Neural crest cell (in vitro differentiated cells): ENCODE results near the gene TMEM51. TPM values are rescaled to one million over a fixed set of nuclear protein-coding genes. Genes with fewer than 3 reads are reported as not detected.
"Not testable (repeated sequence)": the region's sequence is repeated elsewhere in the genome, so short reads cannot be mapped to it uniquely, and the experiment has no call there.

Source experiments
- DNase-seq: peaks from one replicate; pipeline ENCODE4 v3.0.0; 2021; ENCODE audit warnings: low read depth, mixed read lengths, low spot score
- H3K27ac Mint-ChIP-seq: one replicate; pipeline ENCODE4 v1.8.0; 2021; ENCODE audit warnings: mild to moderate bottlenecking, mixed read lengths; ENCODE audit not compliant: unreplicated experiment
- H3K27me3 Mint-ChIP-seq: 2 replicates; pipeline ENCODE4 v1.8.0; 2021; ENCODE audit warnings: low read depth, mild to moderate bottlenecking, mixed read lengths
- H3K36me3 Mint-ChIP-seq: 2 replicates; pipeline ENCODE4 v1.8.0; 2021; ENCODE audit warnings: low read depth, mild to moderate bottlenecking, mixed read lengths
- H3K4me1 Mint-ChIP-seq: 2 replicates; pipeline ENCODE4 v1.8.0; 2021; ENCODE audit warnings: mixed read lengths
- H3K4me3 Mint-ChIP-seq: one replicate; pipeline ENCODE4 v1.8.0; 2021; ENCODE audit warnings: mild to moderate bottlenecking, mixed read lengths
- H3K9me3 Mint-ChIP-seq: 2 replicates; pipeline ENCODE4 v1.8.0; 2021; ENCODE audit warnings: mixed read lengths
- total RNA-seq: library from RNA; stranded (reverse); gene quantifications from 2 replicates; pipeline ENCODE4 v1.2.1, GENCODE V29; 2021
- TF ChIP-seq, protein P1 (sequence below): fragments of 200-600 bp; sonication (generic); conservative IDR thresholded peaks from 2 replicates; pipeline ENCODE4 v1.5.0; 2021; ENCODE audit warnings: antibody characterized with exemption, mild to moderate bottlenecking

The TMEM51 gene
- total RNA-seq, 1 donor from 2014 or later, result 6.7 TPM

DNA sequence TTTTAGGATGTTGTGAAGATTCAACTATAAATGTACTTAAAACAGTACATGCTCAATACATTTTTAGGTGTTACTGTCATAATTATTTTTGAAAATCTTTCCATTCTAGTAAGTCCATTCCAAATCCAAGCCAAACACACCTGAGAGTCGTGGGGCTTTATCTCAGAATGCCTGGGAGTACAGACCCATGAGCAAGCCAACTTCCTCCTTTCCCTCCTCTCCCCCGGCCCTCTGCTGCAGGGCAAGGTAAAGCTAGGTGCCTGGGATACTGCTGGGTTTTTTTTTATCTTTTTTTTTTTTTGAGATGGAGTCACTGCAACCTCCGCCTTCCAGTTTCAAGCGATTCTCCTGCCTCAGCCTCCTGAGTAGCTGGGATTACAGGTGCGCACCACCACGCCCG is 16.5 kb downstream of the TMEM51 start:
- no peaks in the 10 kb centered on the region for H3K27me3 Mint-ChIP-seq
- peaks cover 16% of the 10 kb centered on the region for H3K4me1 Mint-ChIP-seq
- H3K27ac Mint-ChIP-seq, result no peak overlapping the region
- H3K4me3 Mint-ChIP-seq, result no peak overlapping the region
- DNase-seq, result no peak
- TF ChIP-seq, protein P1, sequence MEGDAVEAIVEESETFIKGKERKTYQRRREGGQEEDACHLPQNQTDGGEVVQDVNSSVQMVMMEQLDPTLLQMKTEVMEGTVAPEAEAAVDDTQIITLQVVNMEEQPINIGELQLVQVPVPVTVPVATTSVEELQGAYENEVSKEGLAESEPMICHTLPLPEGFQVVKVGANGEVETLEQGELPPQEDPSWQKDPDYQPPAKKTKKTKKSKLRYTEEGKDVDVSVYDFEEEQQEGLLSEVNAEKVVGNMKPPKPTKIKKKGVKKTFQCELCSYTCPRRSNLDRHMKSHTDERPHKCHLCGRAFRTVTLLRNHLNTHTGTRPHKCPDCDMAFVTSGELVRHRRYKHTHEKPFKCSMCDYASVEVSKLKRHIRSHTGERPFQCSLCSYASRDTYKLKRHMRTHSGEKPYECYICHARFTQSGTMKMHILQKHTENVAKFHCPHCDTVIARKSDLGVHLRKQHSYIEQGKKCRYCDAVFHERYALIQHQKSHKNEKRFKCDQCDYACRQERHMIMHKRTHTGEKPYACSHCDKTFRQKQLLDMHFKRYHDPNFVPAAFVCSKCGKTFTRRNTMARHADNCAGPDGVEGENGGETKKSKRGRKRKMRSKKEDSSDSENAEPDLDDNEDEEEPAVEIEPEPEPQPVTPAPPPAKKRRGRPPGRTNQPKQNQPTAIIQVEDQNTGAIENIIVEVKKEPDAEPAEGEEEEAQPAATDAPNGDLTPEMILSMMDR, result no peak
- no peaks in the 10 kb centered on the region for H3K36me3 Mint-ChIP-seq
- H3K9me3 Mint-ChIP-seq, result no peaks in the 10 kb centered on the region

DNA sequence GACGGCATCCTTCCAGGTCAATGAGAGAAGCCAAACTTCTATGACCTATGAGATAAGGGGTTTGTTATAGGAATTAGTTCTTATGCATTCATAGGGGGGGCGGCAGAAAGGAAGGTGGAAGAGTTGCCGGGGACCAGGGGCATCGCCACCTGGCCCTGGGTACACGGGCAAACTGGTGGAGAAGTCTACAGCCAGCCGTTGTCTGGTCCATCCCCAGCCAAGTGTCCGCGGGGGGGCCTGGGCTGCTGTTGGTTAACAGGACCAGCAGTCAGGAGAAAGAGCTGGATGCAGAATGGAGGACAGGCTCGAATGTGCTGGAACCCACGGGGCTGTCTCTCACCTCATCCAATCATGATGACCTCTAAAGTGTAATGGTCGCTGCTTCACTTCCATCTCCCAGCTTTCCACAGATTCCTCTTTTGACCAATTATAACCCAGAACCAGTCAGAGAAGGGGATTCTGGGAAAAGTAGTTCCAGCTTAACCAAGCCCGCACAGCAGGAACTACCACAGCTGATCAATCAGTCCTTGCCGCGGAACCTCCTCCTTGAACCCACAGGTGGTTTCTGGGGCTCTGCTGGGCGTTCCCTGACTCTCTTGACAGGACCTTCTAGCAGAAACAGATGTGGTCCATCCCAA is 17.8 kb downstream of the TMEM51 start:
- Mint-ChIP-seq H3K4me3 (no peak overlapping the region), H3K36me3 (no peaks in the 10 kb centered on the region), H3K27me3 (no peaks in the 10 kb centered on the region), H3K4me1 (peaks cover 16% of the 10 kb centered on the region), H3K27ac (no peak overlapping the region), H3K9me3 (no peaks in the 10 kb centered on the region)
- TF ChIP-seq, protein P1, result no peak
- DNase-seq, result no peak

DNA sequence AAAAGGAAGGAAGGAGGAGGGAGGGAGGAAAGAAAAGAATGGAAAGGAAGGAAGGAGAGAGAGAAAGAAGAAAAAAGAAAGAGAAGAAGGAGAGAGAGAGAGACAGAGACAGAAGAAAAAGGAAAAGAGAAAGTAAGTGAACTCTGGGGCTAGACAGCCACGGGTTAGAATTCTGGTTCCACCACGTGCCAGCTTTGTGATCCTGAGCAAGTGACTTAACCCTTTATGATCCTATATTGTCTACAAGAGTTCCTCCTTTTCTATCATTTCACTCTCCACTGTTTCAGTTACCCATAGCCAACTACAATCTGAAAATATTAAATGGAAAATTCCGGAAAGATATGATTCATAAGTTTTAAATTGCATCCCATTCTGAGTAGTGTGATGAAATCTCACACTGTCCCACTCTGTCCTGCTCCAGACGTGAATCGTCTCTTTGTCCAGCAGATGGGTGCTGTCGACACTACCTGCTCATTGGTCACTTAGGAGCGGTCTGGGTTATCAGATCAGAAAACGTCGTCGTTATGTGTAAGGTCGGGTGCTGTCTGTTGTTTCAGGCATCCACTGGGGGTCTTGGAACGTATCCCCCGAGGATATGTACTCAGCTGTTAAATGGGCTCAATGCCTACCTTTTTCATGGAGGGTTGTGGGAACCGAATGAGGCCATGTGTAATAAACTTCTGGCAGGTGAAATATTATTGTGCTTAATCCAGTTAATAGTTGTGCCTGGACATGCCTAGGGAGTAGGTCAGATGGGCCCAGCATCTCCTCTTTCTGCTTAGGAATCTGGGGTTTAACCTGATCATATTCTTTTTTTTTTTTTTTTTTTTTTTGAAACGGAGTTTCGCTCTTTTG is 19.1 kb downstream of the TMEM51 start:
- Mint-ChIP-seq H3K36me3 (no peaks in the 10 kb centered on the region), H3K9me3 (no peaks in the 10 kb centered on the region), H3K4me3 (no peak overlapping the region), H3K27ac (no peak overlapping the region), H3K27me3 (no peaks in the 10 kb centered on the region), H3K4me1 (peaks cover 23% of the 10 kb centered on the region)
- DNase-seq, result no peak
- TF ChIP-seq, protein P1, result no peak

- no peak overlapping the region for H3K27ac Mint-ChIP-seq
- no peaks in the 10 kb centered on the region for H3K9me3 Mint-ChIP-seq
- peaks cover 31% of the 10 kb centered on the region for H3K4me1 Mint-ChIP-seq
- no peak overlapping the region for H3K4me3 Mint-ChIP-seq
- TF ChIP-seq, protein P1, result no peak
- no peaks in the 10 kb centered on the region for H3K36me3 Mint-ChIP-seq
- H3K27me3 Mint-ChIP-seq, result no peaks in the 10 kb centered on the region
- DNase-seq, result no peak
Measured at GRCh38 chr1:15173863-15174614, 20.5 kb downstream of the TMEM51 start.

DNA sequence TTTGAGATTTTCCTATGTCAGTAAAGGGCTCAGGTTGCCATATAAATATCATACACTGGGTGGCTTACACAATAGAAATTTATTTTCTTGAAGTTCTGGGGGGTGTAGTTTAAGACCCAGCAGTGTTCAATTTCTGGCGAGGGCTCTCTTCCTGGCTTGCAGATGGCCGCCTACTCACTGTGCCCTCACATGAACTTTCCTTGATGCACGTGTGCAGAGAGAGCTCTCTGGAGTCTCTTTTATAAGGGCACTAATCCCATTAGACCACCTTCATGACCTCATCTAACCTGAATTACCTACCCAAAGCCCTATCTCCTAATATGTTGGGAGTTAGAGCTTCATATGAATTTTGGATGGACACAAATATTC is 21.1 kb downstream of the TMEM51 start:
- Mint-ChIP-seq H3K9me3 (no peaks in the 10 kb centered on the region), H3K4me3 (no peak overlapping the region), H3K27me3 (no peaks in the 10 kb centered on the region), H3K36me3 (no peaks in the 10 kb centered on the region), H3K27ac (no peak overlapping the region), H3K4me1 (peaks cover 34% of the 10 kb centered on the region)
- TF ChIP-seq, protein P1, result no peak
- no peak for DNase-seq

DNA sequence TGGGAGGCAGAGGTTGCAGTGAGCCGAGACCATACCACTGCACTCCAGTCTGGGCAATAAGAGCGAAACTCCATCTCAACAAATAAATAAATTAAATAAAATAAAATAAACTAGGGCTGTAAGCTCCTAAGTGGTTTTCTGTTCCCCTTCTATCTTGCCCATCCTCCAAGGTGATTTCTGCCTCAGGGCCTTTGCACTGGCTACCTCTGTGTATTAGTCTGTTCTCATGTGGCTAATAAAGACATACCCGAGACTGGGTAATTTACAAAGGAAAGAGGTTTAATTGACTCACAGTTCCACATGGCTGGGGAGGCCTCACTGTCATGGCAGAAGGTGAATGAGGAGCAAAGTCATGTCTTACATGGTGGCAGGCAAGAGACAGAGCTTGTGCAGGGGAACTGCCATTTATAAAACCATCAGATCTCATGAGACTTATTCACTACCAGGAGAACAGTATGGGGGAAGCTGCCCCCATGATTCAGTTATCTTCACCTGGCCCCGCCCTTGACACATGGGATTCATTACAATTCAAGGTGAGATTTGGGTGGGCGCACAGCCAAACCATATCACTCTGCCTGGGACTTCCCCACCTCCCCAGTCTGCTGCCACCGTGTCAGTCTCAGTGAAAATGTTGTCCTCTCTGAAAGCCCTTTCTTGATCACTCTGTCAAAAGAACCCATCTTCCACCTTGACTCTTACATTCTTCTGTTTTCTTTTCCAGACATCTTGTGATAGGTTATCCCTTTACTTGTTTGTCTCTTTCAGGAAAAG is 22.0 kb downstream of the TMEM51 start:
- H3K9me3 Mint-ChIP-seq, H3K36me3 Mint-ChIP-seq, H3K4me3 Mint-ChIP-seq, H3K27me3 Mint-ChIP-seq, DNase-seq: not testable (repeated sequence)
- Mint-ChIP-seq H3K4me1 (peaks cover 43% of the 10 kb centered on the region), H3K27ac (peak overlapping the region; percentile 11)
